GM18499 (cell line): ENCODE data around the gene COL4A2.

Experiments
- ATAC-seq: cut with Tn5 transposase; IDR thresholded peaks from one replicate; pipeline ENCODE4 v1.9.1; 2021; ENCODE audit warnings: moderate number of reproducible peaks; ENCODE audit not compliant: insufficient read depth, unreplicated experiment

The COL4A2 gene

GRCh38 chr13:110430391-110431336 lies 123.6 kb downstream of the COL4A2 start:
- ATAC-seq: no peak

DNA sequence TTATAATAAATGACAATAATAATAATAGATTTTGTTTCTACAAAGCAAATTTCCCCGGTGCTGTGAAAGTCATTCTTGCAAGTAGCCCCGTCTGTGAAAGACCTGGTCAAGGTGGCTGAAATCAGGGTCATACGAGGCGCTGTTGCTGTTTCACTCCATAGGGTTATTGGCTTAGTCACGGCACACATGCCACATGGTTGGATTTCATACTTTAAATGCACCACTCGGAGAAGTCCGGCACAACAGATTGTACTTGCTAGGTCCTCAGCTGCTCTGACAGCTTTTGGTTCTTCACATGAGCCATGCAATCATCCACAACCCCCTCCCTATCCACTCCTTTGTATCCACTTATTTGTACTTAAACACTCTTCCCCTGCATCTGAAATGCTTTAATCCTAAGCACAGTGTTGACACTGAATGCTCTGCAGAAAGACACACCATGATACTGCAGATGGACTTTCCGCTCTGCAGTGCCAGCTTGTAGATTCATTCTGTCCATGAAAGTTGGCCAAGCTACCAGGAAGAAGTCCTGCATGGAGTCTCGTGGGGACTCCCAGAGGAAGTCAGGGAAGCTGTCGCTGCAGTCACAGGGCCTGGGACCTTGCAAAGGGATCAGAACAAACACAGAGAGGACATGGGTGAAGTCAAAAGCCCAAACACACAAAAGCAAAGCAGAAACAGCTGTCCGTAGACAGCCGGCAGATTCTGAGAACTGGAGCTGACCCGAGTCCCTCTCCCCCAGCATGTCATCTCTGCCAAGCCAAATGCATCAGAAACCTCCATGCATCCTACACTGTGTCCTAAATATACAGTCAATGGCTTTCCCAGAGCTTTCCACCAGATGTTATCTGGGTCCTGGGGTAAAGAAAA lies 124.6 kb downstream of the COL4A2 start:
- no peak for ATAC-seq

- no peak for ATAC-seq
These were observed 125.4 kb downstream of the COL4A2 start for GRCh38 chr13:110432522-110432921.

- no peak for ATAC-seq
These were observed 125.9 kb downstream of the COL4A2 start for GRCh38 chr13:110433014-110433413.

GRCh38 chr13:110434629-110435028 lies 127.5 kb downstream of the COL4A2 start:
- ATAC-seq: no peak

- no peak for ATAC-seq
These were observed 128.2 kb downstream of the COL4A2 start for GRCh38 chr13:110435331-110435730.

DNA sequence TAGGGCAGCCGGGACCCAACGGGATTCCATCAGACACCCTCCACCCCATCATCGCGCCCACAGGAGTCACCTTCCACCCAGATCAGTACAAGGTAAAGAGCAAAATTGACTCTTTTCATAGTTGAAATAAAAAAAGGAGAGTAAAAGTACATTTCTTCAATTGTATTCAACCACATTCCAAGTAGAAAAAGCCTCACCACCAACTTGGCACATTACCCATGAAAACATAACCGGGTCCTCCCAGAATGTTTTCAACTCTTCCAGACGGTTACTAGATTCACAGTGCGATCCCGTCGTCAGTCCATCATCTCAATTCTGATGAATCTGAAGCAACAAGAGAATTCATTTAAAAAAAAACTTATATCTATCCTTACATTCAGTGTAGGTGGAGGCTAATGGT lies 129.2 kb downstream of the COL4A2 start:
- ATAC-seq: no peak

GRCh38 chr13:110436786-110437370 lies 129.8 kb downstream of the COL4A2 start:
- no peak for ATAC-seq

- no peak for ATAC-seq
These were observed 131.1 kb downstream of the COL4A2 start for GRCh38 chr13:110438211-110438610.

DNA sequence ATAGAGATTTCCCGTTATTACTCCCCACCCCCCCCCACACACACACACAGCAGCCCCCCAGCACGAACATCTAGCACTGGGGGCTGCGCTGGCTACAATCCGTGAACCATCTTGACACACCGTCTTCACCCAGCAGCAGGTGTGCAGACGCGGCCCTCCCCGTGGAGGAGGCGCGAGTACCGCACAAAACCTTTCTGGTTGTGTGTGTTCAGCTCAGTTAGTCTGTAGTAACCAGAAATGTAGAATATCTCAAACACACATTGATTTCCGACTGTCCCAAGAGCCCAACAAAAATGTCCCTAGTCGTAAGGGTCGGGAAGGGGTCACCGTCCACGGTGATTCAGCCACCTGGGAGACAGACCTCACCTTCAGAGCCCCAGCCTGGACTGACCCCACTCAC lies 131.7 kb downstream of the COL4A2 start:
- no peak for ATAC-seq

GRCh38 chr13:110440946-110441731 lies 134.1 kb downstream of the COL4A2 start:
- no peak for ATAC-seq

DNA sequence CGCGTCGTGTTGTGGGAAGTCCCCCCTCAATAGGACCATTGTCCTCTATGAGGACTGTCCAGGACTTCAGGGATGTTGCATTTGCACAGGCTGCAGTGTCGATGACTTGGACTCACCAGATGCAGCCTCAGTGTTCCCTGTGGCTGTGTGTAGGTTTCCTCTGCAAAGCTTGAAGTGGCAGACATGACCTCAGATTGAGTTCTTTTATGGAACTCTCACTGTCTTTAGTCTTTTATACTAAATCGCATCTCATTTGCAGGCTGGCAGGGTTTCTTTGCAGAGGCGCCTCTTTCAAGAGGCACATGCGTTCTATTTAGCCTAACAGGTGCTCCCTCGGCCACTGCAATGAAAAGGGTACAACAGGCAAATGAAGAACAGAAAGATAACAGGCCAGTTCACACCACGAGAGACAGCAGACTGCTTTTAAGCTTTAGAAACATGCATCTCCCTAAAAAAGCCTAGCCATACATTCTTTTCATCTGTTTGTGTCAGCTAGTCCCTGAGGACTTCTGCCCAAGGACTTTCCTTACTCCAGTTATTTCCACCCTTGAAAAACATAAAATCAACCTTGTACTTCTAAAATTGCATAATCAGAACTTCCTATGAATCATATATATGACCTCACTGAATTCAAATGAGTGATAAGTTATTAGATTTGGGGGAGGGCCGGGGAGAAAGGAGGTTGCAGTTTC lies 136.0 kb downstream of the COL4A2 start:
- ATAC-seq: no peak

DNA sequence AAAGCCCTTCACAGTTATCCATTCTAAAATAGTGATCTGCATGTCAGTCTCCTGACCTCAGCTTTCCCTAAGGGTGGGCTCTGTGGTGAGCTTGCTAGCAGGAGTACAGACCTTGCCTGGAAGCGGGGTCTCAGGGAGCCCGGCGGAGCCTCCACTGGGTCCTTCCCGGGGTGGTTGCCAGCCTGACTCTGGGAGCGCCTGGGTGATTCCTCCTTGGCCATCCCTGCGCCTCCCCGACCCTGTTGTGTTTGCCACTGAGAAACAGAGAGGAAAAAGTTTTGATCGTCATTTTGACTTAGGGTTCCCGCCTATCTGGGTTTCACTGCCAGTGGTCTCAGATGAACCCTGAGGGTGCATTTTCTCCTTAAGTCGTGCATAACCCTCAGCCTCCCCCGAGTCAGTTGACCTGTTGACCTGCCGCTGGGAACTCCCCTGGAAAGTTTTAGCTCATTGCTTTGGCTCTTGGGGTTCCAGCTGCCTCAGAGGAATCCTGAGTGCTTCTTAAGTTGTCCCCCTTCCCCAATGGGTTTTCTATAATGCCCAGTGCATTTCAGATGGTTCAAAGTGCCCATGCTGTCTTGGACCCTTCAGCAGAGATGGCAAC lies 136.6 kb downstream of the COL4A2 start:
- no peak for ATAC-seq

GRCh38 chr13:110444226-110444653 lies 137.2 kb downstream of the COL4A2 start:
- ATAC-seq: no peak

DNA sequence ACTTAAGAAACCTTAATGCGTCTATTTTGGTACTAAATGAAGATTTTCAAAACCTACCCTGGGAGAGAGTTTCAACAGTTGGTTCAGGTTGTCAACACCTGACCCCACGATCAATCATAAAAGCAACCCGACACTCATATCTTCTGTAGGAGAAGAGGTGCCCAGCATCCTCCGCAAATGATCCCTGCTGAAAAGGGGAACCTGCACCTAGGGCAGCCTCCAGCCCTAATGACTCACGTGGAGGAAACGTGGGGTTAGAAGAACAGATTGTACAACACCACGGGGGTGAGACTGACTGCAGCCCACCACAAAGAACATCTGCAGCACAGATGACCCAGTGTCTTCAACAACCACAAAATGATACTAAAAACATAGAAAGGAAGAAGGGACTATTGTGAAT lies 138.1 kb downstream of the COL4A2 start:
- ATAC-seq: no peak

DNA sequence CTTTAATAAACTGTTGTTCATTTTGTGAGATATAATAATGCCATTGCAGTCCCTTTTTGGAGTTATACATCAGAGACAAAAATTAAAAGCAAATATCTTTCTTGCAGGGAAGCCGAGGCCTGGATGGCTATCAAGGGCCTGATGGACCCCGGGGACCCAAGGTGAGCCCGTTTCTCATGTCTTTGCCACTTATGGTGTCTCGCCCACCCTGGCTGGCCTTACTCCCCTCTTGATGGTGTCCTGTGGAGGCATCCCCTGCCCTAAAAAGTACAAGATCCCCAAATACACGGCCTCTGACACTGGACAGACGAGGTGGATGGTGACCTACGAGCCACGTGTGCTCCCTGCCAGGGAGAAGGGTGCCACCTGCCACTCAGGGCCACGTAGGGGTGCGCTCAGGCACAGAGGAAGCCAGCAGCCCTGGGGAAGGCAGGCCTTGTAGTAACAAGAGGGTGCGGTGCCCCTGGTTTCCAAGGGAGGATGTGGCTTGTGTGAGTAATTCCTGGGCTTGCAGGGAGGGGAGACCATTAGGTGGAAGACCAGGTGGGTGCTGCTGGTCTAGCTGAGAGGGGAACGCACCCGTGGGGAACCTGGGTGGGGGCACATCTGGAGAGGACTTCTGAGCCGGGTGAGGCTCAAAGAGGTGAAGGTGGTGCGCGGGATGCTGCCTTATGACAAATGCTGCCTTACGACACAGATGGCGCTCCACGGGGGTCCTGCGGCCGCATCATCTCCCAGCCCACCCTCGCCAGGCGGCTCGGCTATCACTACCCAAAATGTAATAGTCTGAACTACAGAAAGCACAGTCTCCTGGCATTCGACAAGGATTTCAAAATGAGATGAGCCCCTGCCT lies 138.9 kb downstream of the COL4A2 start:
- no peak for ATAC-seq

DNA sequence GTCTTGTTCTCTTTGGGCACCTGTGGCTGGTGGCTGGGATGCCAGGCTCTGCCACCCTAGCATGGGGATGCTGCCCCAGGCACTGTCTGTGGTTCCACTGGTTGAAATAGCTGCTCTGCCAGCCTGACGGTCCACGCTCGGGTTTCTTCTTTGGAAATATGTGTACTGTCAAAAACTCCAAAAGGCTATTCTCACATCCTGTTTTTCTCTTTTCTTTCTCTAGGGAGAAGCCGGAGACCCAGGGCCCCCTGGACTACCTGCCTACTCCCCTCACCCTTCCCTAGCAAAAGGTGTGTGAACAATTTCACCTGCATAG lies 139.4 kb downstream of the COL4A2 start:
- no peak for ATAC-seq

GRCh38 chr13:110447058-110447511 lies 140.0 kb downstream of the COL4A2 start:
- ATAC-seq: no peak
